ENCODE data around the gene CARD14. TPM values are rescaled to one million over a fixed set of nuclear protein-coding genes. Genes with fewer than 3 reads are reported as not detected.
A peak's percentile ranks its signal among the peaks of the same experiment; 100 is the strongest.
"Not testable (repeated sequence)": the region's sequence is repeated elsewhere in the genome, so short reads cannot be mapped to it uniquely, and the experiment has no call there.

CARD14 gene
- total RNA-seq, 8 experiments from 2014 or later, result 0.50 to 6.1 (median 2.0) TPM

- WGBS, 10 experiments, result 20 to 100% (median 88%) methylated on average over 1 to 8 of the region's 23 CpGs; no CpG with 5 or more reads in 6 of the 10 experiments
- H3K4me3 ChIP-seq, result no peak overlapping the region
- ATAC-seq (replicated peaks in 6 of 8), result peak in 2 of 8 experiments; percentile 13 to 35
- H3K4me1 ChIP-seq (replicated peaks in 1 of 2), result no peaks in the 10 kb centered on the region
- no peak overlapping the region for H3K27ac ChIP-seq
- in situ Hi-C loops (cut with MboI; ENCODE audit: low pct_unique_long_range_greater_than_20kb in 2 of 9, low sequenced_read_pairs in 9 of 9, unreplicated experiment in 9 of 9), result no loop called here
Observed at GRCh38 chr17:80248001-80248893, 78.4 kb downstream of the CARD14 start.

- Histone ChIP-seq H3K4me1 (replicated peaks in 1 of 2) (no peaks in the 10 kb centered on the region), H3K27ac (no peak overlapping the region), H3K4me3 (no peak overlapping the region)
- ATAC-seq (replicated peaks in 6 of 8), result peak in 2 of 8 experiments; percentile 39 to 44
- in situ Hi-C loops (cut with MboI; ENCODE audit: low pct_unique_long_range_greater_than_20kb in 2 of 9, low sequenced_read_pairs in 9 of 9, unreplicated experiment in 9 of 9), result no loop called here
- WGBS, 10 experiments, result 75 to 100% (median 98%) methylated on average over 3 to 6 of the region's 26 CpGs; no CpG with 5 or more reads in 7 of the 10 experiments
Observed at GRCh38 chr17:80248894-80249710, 79.3 kb downstream of the CARD14 start.

GRCh38 chr17:80251966-80252365, 82.1 kb downstream of the CARD14 start:
- in situ Hi-C loops (cut with MboI; ENCODE audit: low pct_unique_long_range_greater_than_20kb in 2 of 9, low sequenced_read_pairs in 9 of 9, unreplicated experiment in 9 of 9), result no loop called here
- WGBS, 10 experiments, result 40 to 100% (median 93%) methylated on average over 1 to 8 of the region's 11 CpGs; no CpG with 5 or more reads in 5 of the 10 experiments
- H3K27ac ChIP-seq, result no peak overlapping the region
- H3K4me1 ChIP-seq (replicated peaks in 1 of 2), result peaks cover 0 to 4% of the 10 kb centered on the region in 2 donors
- no peak overlapping the region for H3K4me3 ChIP-seq
- ATAC-seq (replicated peaks in 6 of 8), result no peak

GRCh38 chr17:80252871-80253270, 83.0 kb downstream of the CARD14 start:
- WGBS, 10 experiments, result 18 to 80% (median 57%) methylated on average over 2 to 5 of the region's 13 CpGs; no CpG with 5 or more reads in 5 of the 10 experiments
- Histone ChIP-seq H3K27ac (no peak overlapping the region), H3K4me3 (no peak overlapping the region), H3K4me1 (replicated peaks in 1 of 2) (peaks cover under 1 to 4% of the 10 kb centered on the region in 2 donors)
- ATAC-seq (replicated peaks in 6 of 8), result peak in 5 of 8 experiments; percentile 42 to 59 (median 48)
- in situ Hi-C loops (cut with MboI; ENCODE audit: low pct_unique_long_range_greater_than_20kb in 2 of 9, low sequenced_read_pairs in 9 of 9, unreplicated experiment in 9 of 9), result no loop called here

GRCh38 chr17:80253631-80254395, 84.0 kb downstream of the CARD14 start:
- in situ Hi-C loops (cut with MboI; ENCODE audit: low pct_unique_long_range_greater_than_20kb in 2 of 9, low sequenced_read_pairs in 9 of 9, unreplicated experiment in 9 of 9), result no loop called here
- Histone ChIP-seq H3K4me3 (no peak overlapping the region), H3K4me1 (replicated peaks in 1 of 2) (peaks cover 4 to 6% of the 10 kb centered on the region in 2 donors), H3K27ac (no peak overlapping the region)
- no peak for ATAC-seq (replicated peaks in 6 of 8)
- 40 to 100% (median 91%) methylated on average over 1 to 13 of the region's 21 CpGs for WGBS, 10 experiments

GRCh38 chr17:80254396-80255251, 84.8 kb downstream of the CARD14 start:
- ATAC-seq (replicated peaks in 6 of 8), result peak in 5 of 8 experiments; percentile 31 to 83 (median 55)
- in situ Hi-C loops (cut with MboI; ENCODE audit: low pct_unique_long_range_greater_than_20kb in 2 of 9, low sequenced_read_pairs in 9 of 9, unreplicated experiment in 9 of 9), result no loop called here
- Histone ChIP-seq H3K4me3 (no peak overlapping the region), H3K27ac (peak overlapping the region in 1 of 2 donors; percentile 26), H3K4me1 (replicated peaks in 1 of 2) (peaks cover 4 to 6% of the 10 kb centered on the region in 2 donors)
- 44 to 94% (median 77%) methylated on average over 1 to 13 of the region's 13 CpGs for WGBS, 10 experiments

GRCh38 chr17:80256034-80256350, 86.2 kb downstream of the CARD14 start:
- 90 to 100% (median 96%) methylated on average over 1 to 4 of the region's 5 CpGs; no CpG with 5 or more reads in 2 of the 10 experiments for WGBS, 10 experiments
- in situ Hi-C loops (cut with MboI; ENCODE audit: low pct_unique_long_range_greater_than_20kb in 2 of 9, low sequenced_read_pairs in 9 of 9, unreplicated experiment in 9 of 9), result no loop called here
- no peak for ATAC-seq (replicated peaks in 6 of 8)
- Histone ChIP-seq H3K4me1 (replicated peaks in 1 of 2) (peaks cover 4 to 6% of the 10 kb centered on the region in 2 donors), H3K27ac (no peak overlapping the region), H3K4me3 (no peak overlapping the region)

GRCh38 chr17:80257716-80258213, 87.9 kb downstream of the CARD14 start:
- no peak overlapping the region for H3K27ac ChIP-seq
- no peak overlapping the region for H3K4me3 ChIP-seq
- WGBS, 10 experiments, result 51 to 100% (median 75%) methylated on average over 1 to 5 of the region's 14 CpGs; no CpG with 5 or more reads in 3 of the 10 experiments
- peaks cover 16% of the 10 kb centered on the region in 2 donors for H3K4me1 ChIP-seq (replicated peaks in 1 of 2)
- in situ Hi-C loops (cut with MboI; ENCODE audit: low pct_unique_long_range_greater_than_20kb in 2 of 9, low sequenced_read_pairs in 9 of 9, unreplicated experiment in 9 of 9), result no loop called here
- peak in 2 of 8 experiments; percentile 1 to 9 for ATAC-seq (replicated peaks in 6 of 8)

GRCh38 chr17:80258296-80258695, 88.5 kb downstream of the CARD14 start:
- H3K27ac ChIP-seq; H3K4me3 ChIP-seq; ATAC-seq (replicated peaks in 6 of 8); in situ Hi-C loops (cut with MboI; ENCODE audit: low pct_unique_long_range_greater_than_20kb in 2 of 9, low sequenced_read_pairs in 9 of 9, unreplicated experiment in 9 of 9): not testable (repeated sequence)
- 64 to 100% (median 80%) methylated on average over 1 to 2 of the region's 2 CpGs; no CpG with 5 or more reads in 5 of the 10 experiments for WGBS, 10 experiments
- peaks cover 21% of the 10 kb centered on the region in 2 donors for H3K4me1 ChIP-seq (replicated peaks in 1 of 2)
